ENCODE results near the gene RGL3. TPM values are rescaled to one million over a fixed set of nuclear protein-coding genes. Genes with fewer than 3 reads are reported as not detected.
"Not testable (repeated sequence)": the region's sequence is repeated elsewhere in the genome, so short reads cannot be mapped to it uniquely, and the experiment has no call there.

Gene RGL3
- total and polyA plus RNA-seq, 5 donors from 2014 or later, result not detected

- Mint-ChIP-seq H3K9me3 (no peaks in the 10 kb centered on the region), H3K27me3 (peaks cover 9% of the 10 kb centered on the region), H3K27ac (no peak overlapping the region), H3K4me3 (no peak overlapping the region), H3K36me3 (no peaks in the 10 kb centered on the region), H3K4me1 (peaks cover 0 to 2% (median 0%) of the 10 kb centered on the region in 4 donors)
- DNase-seq (no peak), ATAC-seq (ENCODE audit: low read depth in 2 of 2) (no peak)
- Histone ChIP-seq H3K27me3 (ENCODE audit: control insufficient read depth, insufficient read depth, low read length) (peaks cover 2% of the 10 kb centered on the region), H3K36me3 (ENCODE audit: control insufficient read depth, insufficient read depth, low read length) (no peaks in the 10 kb centered on the region), H3K4me1 (ENCODE audit: control insufficient read depth, insufficient read depth, low read length, poor library complexity, severe bottlenecking) (peaks cover 3% of the 10 kb centered on the region), H3K27ac (ENCODE audit: insufficient read depth, low read length, poor library complexity, severe bottlenecking) (no peak overlapping the region), H3K4me3 (ENCODE audit: low read depth, low read length) (no peak overlapping the region), H3K9me3 (ENCODE audit: control insufficient read depth in 2 of 2, low read length in 2 of 2) (no peaks in the 10 kb centered on the region)
These were observed 8.4 kb downstream of the RGL3 start for GRCh38 chr19:11410682-11411081.

DNA sequence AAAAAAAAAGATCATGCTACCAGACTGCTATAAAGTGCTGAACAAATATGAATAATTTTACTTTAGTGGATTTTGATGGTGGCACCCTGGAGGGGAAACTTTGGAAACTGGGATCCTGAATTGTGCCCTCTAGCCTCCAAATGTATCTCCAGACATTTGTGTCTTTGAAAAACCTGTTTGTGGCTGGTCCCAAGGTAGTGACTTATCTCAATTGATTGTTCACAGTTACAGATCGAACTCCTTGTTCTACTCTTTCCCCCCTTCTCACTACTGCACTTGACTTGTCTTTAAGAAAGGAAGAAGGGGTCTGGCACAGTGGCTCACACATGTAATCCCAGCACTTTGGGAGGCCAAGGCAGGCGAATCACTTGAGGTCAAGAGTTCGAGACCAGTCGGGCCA lies 10.5 kb downstream of the RGL3 start:
- no peaks in the 10 kb centered on the region for H3K9me3 ChIP-seq (ENCODE audit: control insufficient read depth in 2 of 2, low read length in 2 of 2)
- Mint-ChIP-seq H3K36me3 (no peaks in the 10 kb centered on the region), H3K9me3 (no peaks in the 10 kb centered on the region), H3K4me1 (peaks cover 0 to 2% (median 0%) of the 10 kb centered on the region in 4 donors), H3K27me3 (peaks cover 9% of the 10 kb centered on the region), H3K4me3 (no peak overlapping the region), H3K27ac (no peak overlapping the region)
- peaks cover 2% of the 10 kb centered on the region for H3K27me3 ChIP-seq (ENCODE audit: control insufficient read depth, insufficient read depth, low read length)
- peaks cover 3% of the 10 kb centered on the region for H3K4me1 ChIP-seq (ENCODE audit: control insufficient read depth, insufficient read depth, low read length, poor library complexity, severe bottlenecking)
- no peaks in the 10 kb centered on the region for H3K36me3 ChIP-seq (ENCODE audit: control insufficient read depth, insufficient read depth, low read length)
- H3K27ac ChIP-seq (ENCODE audit: insufficient read depth, low read length, poor library complexity, severe bottlenecking), result no peak overlapping the region
- DNase-seq, result no peak
- H3K4me3 ChIP-seq (ENCODE audit: low read depth, low read length), result no peak overlapping the region
- no peak for ATAC-seq (ENCODE audit: low read depth in 2 of 2)

GRCh38 chr19:11406703-11407236 lies 12.3 kb downstream of the RGL3 start:
- DNase-seq; H3K4me1 ChIP-seq (ENCODE audit: control insufficient read depth, insufficient read depth, low read length, poor library complexity, severe bottlenecking); H3K9me3 ChIP-seq (ENCODE audit: control insufficient read depth in 2 of 2, low read length in 2 of 2); H3K27ac Mint-ChIP-seq; H3K4me3 ChIP-seq (ENCODE audit: low read depth, low read length); H3K27me3 ChIP-seq (ENCODE audit: control insufficient read depth, insufficient read depth, low read length); ATAC-seq (ENCODE audit: low read depth in 2 of 2); H3K36me3 Mint-ChIP-seq; H3K4me1 Mint-ChIP-seq; H3K36me3 ChIP-seq (ENCODE audit: control insufficient read depth, insufficient read depth, low read length); H3K27ac ChIP-seq (ENCODE audit: insufficient read depth, low read length, poor library complexity, severe bottlenecking); H3K4me3 Mint-ChIP-seq; H3K27me3 Mint-ChIP-seq; H3K9me3 Mint-ChIP-seq: not testable (repeated sequence)

DNA sequence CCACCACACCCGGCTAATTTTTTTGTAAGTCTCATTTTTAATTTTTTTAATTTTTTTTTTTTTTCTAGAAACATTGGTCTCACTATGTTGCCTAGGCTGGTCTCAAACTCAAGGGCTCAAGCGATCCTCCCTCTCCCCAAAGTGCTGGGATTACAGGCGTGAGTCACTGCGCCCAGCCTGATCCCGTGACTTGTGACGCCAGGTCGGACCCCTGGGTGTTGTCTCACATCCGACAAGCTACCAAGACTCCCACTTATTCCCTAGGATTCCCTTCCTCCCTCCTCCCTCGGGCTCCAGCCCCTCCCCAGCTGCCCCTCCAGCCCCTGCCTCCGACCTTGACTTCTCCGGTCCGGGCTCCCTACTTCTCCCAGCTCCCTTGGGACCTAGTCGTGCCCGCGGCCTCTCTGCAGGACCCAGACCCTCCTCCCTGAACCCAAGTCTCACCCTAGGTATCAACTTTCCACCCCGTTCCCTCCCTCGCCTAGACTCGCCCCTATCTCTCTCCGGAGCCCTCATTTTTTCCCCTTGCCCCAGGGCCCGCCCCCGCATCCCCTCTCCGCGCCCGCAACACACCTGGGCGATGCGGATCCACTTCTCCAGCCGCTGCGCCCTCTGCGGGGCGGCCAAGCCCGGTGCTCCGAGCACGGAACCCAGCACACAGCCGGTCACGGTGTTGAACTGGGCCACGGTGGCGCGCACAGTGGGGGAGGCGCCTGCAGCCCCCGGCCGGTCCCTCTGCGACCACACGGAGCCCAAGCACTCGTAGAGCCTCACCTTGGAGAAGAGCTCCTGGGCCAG lies 13.1 kb downstream of the RGL3 start:
- Mint-ChIP-seq H3K27me3 (peaks cover 6% of the 10 kb centered on the region), H3K27ac (no peak overlapping the region), H3K36me3 (no peaks in the 10 kb centered on the region), H3K4me3 (no peak overlapping the region), H3K4me1 (peaks cover 0 to 2% (median 0%) of the 10 kb centered on the region in 4 donors), H3K9me3 (no peaks in the 10 kb centered on the region)
- ATAC-seq (ENCODE audit: low read depth in 2 of 2), result peak in 1 of 2 donors; percentile 63
- peaks cover 3% of the 10 kb centered on the region for H3K4me1 ChIP-seq (ENCODE audit: control insufficient read depth, insufficient read depth, low read length, poor library complexity, severe bottlenecking)
- H3K27me3 ChIP-seq (ENCODE audit: control insufficient read depth, insufficient read depth, low read length), result peaks cover 2% of the 10 kb centered on the region
- H3K36me3 ChIP-seq (ENCODE audit: control insufficient read depth, insufficient read depth, low read length), result no peaks in the 10 kb centered on the region
- no peaks in the 10 kb centered on the region for H3K9me3 ChIP-seq (ENCODE audit: control insufficient read depth in 2 of 2, low read length in 2 of 2)
- DNase-seq, result peak in 2 of 3 donors; percentile 34 to 40
- H3K4me3 ChIP-seq (ENCODE audit: low read depth, low read length), result no peak overlapping the region
- no peak overlapping the region for H3K27ac ChIP-seq (ENCODE audit: insufficient read depth, low read length, poor library complexity, severe bottlenecking)

DNA sequence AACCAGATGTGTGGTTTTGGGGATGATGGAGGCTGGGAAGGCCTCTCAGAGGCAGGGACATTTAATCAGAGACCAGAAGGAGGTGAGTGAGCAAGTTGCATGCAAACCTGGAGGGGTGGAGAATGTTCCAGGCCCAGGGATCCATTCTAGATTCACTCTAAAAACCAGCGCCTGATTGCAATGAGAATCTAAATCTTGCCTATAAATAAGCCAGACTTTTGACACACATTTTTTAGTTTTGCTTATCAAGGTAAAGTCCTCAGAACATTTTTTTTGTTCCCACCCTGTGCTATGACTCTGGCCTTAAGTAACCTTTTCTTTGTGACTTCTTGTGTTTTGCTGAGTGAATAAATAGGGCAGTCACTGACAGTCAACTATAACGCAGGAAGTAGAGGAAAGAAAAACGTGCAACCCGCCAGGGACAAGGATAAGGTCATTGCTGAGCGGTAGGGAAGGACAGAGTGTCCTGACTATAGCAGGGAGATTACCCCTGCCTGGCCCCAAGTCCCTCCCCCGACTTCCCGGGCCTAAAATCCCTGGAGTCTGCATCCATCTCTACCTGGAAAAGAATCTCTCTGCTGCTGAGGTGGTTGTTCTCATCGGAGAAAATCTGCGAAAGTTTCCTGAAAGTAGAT lies 14.4 kb downstream of the RGL3 start:
- ATAC-seq (ENCODE audit: low read depth in 2 of 2) (no peak), DNase-seq (no peak)
- no peaks in the 10 kb centered on the region for H3K9me3 Mint-ChIP-seq
- no peak overlapping the region for H3K4me3 Mint-ChIP-seq
- Histone ChIP-seq H3K27ac (ENCODE audit: insufficient read depth, low read length, poor library complexity, severe bottlenecking) (no peak overlapping the region), H3K4me3 (ENCODE audit: low read depth, low read length) (no peak overlapping the region), H3K4me1 (ENCODE audit: control insufficient read depth, insufficient read depth, low read length, poor library complexity, severe bottlenecking) (peaks cover 3% of the 10 kb centered on the region), H3K27me3 (ENCODE audit: control insufficient read depth, insufficient read depth, low read length) (peaks cover 2% of the 10 kb centered on the region), H3K9me3 (ENCODE audit: control insufficient read depth in 2 of 2, low read length in 2 of 2) (no peaks in the 10 kb centered on the region), H3K36me3 (ENCODE audit: control insufficient read depth, insufficient read depth, low read length) (no peaks in the 10 kb centered on the region)
- no peaks in the 10 kb centered on the region for H3K36me3 Mint-ChIP-seq
- peaks cover 0 to 2% (median 0%) of the 10 kb centered on the region in 4 donors for H3K4me1 Mint-ChIP-seq
- H3K27ac Mint-ChIP-seq, result no peak overlapping the region
- peaks cover 6% of the 10 kb centered on the region for H3K27me3 Mint-ChIP-seq

DNA sequence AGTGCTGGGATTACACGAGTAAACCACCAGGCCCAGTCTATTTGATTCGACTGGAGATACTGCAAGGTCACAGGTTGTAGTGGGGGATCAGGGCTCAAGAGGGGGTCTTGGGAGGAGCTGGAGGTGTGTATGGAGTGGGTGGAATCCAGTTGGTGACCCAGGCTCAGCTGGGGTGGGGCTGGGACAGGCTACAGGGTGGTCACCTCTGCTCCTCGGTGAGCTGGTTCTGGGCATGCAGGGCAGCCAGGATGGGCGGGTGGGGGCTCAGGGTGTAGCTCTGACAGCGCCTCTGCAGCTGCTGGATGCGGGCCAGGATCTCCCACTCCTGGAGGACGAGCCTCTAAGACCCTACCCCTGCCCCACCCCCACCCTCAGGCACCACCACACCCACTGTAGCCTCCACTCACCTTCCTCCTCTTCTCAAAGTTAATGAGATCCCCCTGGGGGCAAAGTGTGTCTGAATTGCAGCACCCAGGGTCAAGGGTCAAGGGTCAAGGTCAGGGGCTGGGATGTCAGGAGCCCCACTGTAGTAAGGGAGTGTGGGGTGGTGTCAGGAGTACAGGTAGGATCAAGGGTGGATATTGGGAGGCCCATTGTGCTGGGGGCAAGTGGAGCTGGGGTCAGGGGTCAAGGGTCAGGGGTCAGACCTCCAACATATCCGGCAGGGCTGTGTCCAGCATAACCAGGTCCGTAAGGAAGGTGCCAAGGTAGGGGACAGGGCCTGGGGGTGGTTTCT lies 17.1 kb downstream of the RGL3 start:
- Histone ChIP-seq H3K27me3 (ENCODE audit: control insufficient read depth, insufficient read depth, low read length) (no peaks in the 10 kb centered on the region), H3K27ac (ENCODE audit: insufficient read depth, low read length, poor library complexity, severe bottlenecking) (no peak overlapping the region), H3K4me1 (ENCODE audit: control insufficient read depth, insufficient read depth, low read length, poor library complexity, severe bottlenecking) (peaks cover 3% of the 10 kb centered on the region), H3K9me3 (ENCODE audit: control insufficient read depth in 2 of 2, low read length in 2 of 2) (no peaks in the 10 kb centered on the region), H3K4me3 (ENCODE audit: low read depth, low read length) (no peak overlapping the region), H3K36me3 (ENCODE audit: control insufficient read depth, insufficient read depth, low read length) (no peaks in the 10 kb centered on the region)
- Mint-ChIP-seq H3K36me3 (no peaks in the 10 kb centered on the region), H3K9me3 (peaks cover 0 to 2% (median 0%) of the 10 kb centered on the region in 7 donors), H3K4me3 (no peak overlapping the region), H3K4me1 (peaks cover 0 to 2% (median 0%) of the 10 kb centered on the region in 4 donors), H3K27ac (no peak overlapping the region), H3K27me3 (peaks cover under 1% of the 10 kb centered on the region)
- DNase-seq (no peak), ATAC-seq (ENCODE audit: low read depth in 2 of 2) (no peak)

DNA sequence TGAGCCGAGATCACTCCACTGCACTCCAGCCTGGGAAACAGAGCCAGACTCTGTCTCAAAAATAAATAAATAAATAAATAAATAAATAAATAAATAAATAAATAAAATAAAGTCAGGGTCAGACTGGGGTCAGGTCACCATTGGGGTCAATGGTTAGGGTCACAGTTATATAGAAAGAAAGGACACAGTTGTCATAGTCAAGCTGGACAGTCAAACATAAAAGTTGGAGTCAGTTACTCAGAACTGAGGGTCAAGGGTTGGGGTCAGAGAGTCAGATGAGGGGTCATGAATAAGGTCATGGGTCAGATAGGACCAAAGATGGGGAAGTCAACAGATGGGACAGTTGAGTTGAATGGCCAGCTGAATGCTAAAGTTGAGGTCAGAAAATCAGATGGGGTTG lies 18.3 kb downstream of the RGL3 start:
- H3K9me3 Mint-ChIP-seq, result peaks cover 0 to 2% (median 0%) of the 10 kb centered on the region in 7 donors
- ATAC-seq (ENCODE audit: low read depth in 2 of 2) (no peak), DNase-seq (no peak)
- H3K36me3 Mint-ChIP-seq, result no peaks in the 10 kb centered on the region
- no peaks in the 10 kb centered on the region for H3K27me3 Mint-ChIP-seq
- Histone ChIP-seq H3K4me1 (ENCODE audit: control insufficient read depth, insufficient read depth, low read length, poor library complexity, severe bottlenecking) (no peaks in the 10 kb centered on the region), H3K36me3 (ENCODE audit: control insufficient read depth, insufficient read depth, low read length) (no peaks in the 10 kb centered on the region), H3K4me3 (ENCODE audit: low read depth, low read length) (no peak overlapping the region), H3K27me3 (ENCODE audit: control insufficient read depth, insufficient read depth, low read length) (no peaks in the 10 kb centered on the region), H3K27ac (ENCODE audit: insufficient read depth, low read length, poor library complexity, severe bottlenecking) (no peak overlapping the region), H3K9me3 (ENCODE audit: control insufficient read depth in 2 of 2, low read length in 2 of 2) (no peaks in the 10 kb centered on the region)
- H3K4me1 Mint-ChIP-seq, result no peaks in the 10 kb centered on the region
- no peak overlapping the region for H3K27ac Mint-ChIP-seq
- H3K4me3 Mint-ChIP-seq, result no peak overlapping the region
